ENCODE data around the gene OR2B6. TPM values are rescaled to one million over a fixed set of nuclear protein-coding genes. Genes with fewer than 3 reads are reported as not detected.

The OR2B6 gene
- total RNA-seq, 1 experiment from 2014 or later: not detected

DNA sequence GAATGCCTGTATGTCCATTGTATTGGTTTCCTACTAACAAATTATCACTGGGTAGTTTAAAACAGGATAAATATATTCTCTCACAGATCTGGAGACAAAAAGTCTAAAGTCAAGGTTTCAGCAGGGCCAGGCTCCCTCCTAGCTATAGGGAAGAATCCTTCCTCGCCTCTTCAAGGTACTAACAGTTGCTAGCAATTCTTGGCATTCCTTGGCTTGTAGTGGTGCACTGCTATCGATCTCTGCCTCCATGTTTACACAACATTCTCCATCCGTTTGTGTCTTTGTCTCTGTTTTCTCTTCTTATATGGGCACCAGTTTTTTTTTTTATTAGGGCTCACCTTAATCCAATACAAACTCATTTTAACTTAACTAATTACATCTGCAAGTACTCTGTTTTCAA, 48.9 kb downstream of the OR2B6 start (continued):
- TF ChIP-seq USF2 (CRISPR knock-in tag; IDR thresholded peaks at IDR 0.05): no peak

Other genes with a start within 250 kb of the OR2B6 start
- not detected in 3 replicates for gene OR2B2, start 44.8 kb upstream of the OR2B6 start, total RNA-seq (2021)
- gene ZNF165, start 123.3 kb downstream of the OR2B6 start, total RNA-seq (2021): 8.0 to 9.4 TPM (median 9.2 TPM) in 3 replicates
- gene ZSCAN16, start 167.4 kb downstream of the OR2B6 start, total RNA-seq (2021): 5.7 to 7.3 TPM (median 7.1 TPM) in 3 replicates
- gene ZKSCAN8, start 184.6 kb downstream of the OR2B6 start, total RNA-seq (2021): 21.7 to 22.9 TPM (median 22.7 TPM) in 3 replicates